Fibroblast of mammary gland (primary cell): Measurements from ENCODE around the gene TCF7L2.

Source experiments
- DNase-seq: peaks from one replicate; pipeline ENCODE4 v3.0.0-alpha.2; 2010; ENCODE audit warnings: low read depth
- H3K4me3 ChIP-seq: 2 replicates; pipeline ENCODE4 v1.5.1; 2011; ENCODE audit warnings: low read depth, mild to moderate bottlenecking, low read length, moderate library complexity; ENCODE audit not compliant: control insufficient read depth
- CTCF ChIP-seq: conservative IDR thresholded peaks from 2 replicates; pipeline ENCODE4 v1.5.1; 2011; ENCODE audit warnings: low read depth, low read length, inconsistent platforms; ENCODE audit not compliant: control insufficient read depth, insufficient read depth

TCF7L2 gene

GRCh38 chr10:112952282-112953173 lies 2.5 kb downstream of the TCF7L2 start:
- TF ChIP-seq CTCF = no peak
- no peak for DNase-seq
- peak overlapping the region; percentile 84 for H3K4me3 ChIP-seq

DNA sequence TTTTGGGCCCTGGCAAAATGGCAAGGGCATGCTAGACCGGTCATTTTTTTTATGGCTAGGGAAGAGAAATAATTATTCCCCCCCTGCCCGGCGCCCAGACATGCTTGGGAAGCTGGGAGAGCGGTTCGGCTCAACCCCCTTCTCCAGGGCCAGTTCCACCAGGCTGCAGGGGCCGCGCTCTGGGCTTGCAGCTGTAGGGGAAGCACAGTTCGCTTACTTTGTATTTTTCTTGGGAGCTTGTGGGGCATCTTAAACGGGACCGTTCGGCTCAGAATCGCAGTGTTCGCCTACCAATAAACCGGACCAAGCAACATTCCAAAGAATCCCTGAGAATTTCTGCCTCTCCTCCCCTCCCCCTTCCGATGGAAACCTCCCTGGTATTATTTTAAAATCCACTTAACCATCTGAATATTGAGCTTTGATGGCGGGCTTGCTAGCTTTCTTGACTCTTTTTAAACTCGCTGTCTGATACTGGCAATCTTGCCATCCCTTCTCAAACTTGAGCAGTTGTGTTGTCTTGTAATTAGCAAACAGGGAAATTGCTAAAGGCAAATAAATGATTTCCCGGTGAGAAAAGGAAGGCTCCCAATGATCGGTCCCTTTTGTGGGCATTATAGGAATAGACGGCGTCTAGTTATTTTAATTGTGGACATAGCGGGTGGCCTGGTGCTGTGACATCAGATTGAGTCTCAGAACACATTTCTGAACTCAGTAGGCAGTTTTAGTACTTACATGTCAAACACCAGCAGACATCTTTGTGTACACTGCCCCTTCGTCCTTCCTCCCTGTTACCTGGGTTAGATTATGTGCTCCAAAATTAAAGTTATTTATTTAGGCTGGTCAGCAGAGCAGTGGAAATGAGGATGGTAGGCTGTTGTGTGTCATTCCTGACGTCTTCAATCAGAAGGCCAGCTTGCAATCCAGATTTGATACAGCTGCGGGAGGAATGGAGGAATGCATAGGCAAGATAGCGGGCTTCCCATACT lies 3.4 kb downstream of the TCF7L2 start:
- peak; percentile 77 for DNase-seq
- TF ChIP-seq CTCF = no peak
- H3K4me3 ChIP-seq = peak overlapping the region; percentile 84

DNA sequence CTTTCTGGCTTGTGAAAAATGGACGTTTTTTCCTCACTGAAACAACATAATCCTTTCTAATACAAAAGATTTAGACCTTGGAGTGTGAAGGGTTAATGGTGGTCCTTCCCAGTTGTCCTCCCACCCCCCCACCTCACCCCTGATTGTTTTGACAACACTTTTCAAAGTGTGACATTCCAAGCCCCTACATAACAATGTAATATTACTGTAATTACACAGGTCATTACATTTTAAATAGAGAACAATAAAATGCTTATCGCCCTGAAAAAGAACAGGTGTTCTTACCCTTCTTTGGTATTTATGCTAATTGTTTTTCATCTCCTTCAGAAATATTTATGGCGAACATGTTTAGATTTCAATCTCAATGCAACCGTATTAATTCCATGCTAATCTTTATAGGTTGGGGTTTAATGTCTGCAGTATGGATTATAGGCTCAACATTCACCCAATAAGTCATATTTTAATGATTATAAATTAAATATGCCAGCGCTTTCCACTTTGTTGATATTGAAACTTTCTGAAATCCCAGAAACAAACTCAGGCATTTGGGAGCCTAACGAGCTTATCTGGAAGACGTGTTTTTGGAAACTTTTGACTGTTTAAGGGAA lies 5.0 kb downstream of the TCF7L2 start:
- DNase-seq = no peak
- TF ChIP-seq CTCF = no peak
- peak overlapping the region; percentile 16 for H3K4me3 ChIP-seq

- no peak for TF ChIP-seq CTCF
- peak overlapping the region; percentile 16 for H3K4me3 ChIP-seq
- DNase-seq = peak; percentile 94
Measured at GRCh38 chr10:112955582-112956421, 5.8 kb downstream of the TCF7L2 start.

- no peak for DNase-seq
- no peak overlapping the region for H3K4me3 ChIP-seq
Measured at GRCh38 chr10:112956631-112957350, 6.7 kb downstream of the TCF7L2 start.

More at GRCh38 chr10:112956631-112957350, 6.7 kb downstream of the TCF7L2 start:
- no peak for TF ChIP-seq CTCF
